Calu3 (cell line): ENCODE measurements around the gene CCP110. TPM values are rescaled to one million over a fixed set of nuclear protein-coding genes. Genes with fewer than 3 reads are reported as not detected.

ENCODE experiments used
- BruUV-seq: library from RNA; stranded (reverse); fragments of 400-500 nt; replicated peaks from 2 replicates; lab custom pipeline; 2021; lab: Mats Ljungman, UMichigan
- CTCF ChIA-PET: fragments of 300-600 bp; sonication (Branson Sonifier 250); formaldehyde crosslinking; loops from one replicate; lab custom pipeline; 2022; ENCODE audit warnings: antibody characterized with exemption; lab: Charles Lee
- DNase-seq: peaks from one replicate; pipeline ENCODE4 v3.0.0; 2022
- H3K27ac Mint-ChIP-seq: one replicate; pipeline ENCODE4 v1.8.0; 2022; ENCODE audit warnings: mixed read lengths; ENCODE audit not compliant: unreplicated experiment
- H3K27me3 Mint-ChIP-seq: one replicate; pipeline ENCODE4 v1.8.0; 2022; ENCODE audit warnings: mixed read lengths; ENCODE audit not compliant: unreplicated experiment
- H3K36me3 Mint-ChIP-seq: one replicate; pipeline ENCODE4 v1.8.0; 2022; ENCODE audit warnings: mild to moderate bottlenecking, moderate library complexity, mixed read lengths; ENCODE audit not compliant: insufficient read depth, unreplicated experiment
- H3K4me1 Mint-ChIP-seq: one replicate; pipeline ENCODE4 v1.8.0; 2022; ENCODE audit warnings: mild to moderate bottlenecking, low read depth, mixed read lengths; ENCODE audit not compliant: unreplicated experiment
- H3K4me3 Mint-ChIP-seq: one replicate; pipeline ENCODE4 v1.8.0; 2022; ENCODE audit warnings: mild to moderate bottlenecking, low read depth, moderate library complexity, mixed read lengths; ENCODE audit not compliant: unreplicated experiment
- H3K9me3 Mint-ChIP-seq: one replicate; pipeline ENCODE4 v1.8.0; 2022; ENCODE audit warnings: low read depth, mixed read lengths; ENCODE audit not compliant: unreplicated experiment
- intact Hi-C: fragments of 100-400 bp; cut with micrococcal nuclease; formaldehyde crosslinking; loops from one replicate; pipeline ENCODE4 v1.10.0; 2022; ENCODE audit not compliant: unreplicated experiment
- total RNA-seq: library from RNA; stranded (reverse); gene quantifications from 2 replicates; pipeline ENCODE4 v1.2.3, GENCODE V29; 2022
- TF ChIP-seq, protein P1 (sequence below): fragments of 200-600 bp; IDR thresholded peaks from one replicate; pipeline ENCODE4 v1.8.0; 2022; ENCODE audit warnings: antibody characterized with exemption; ENCODE audit not compliant: unreplicated experiment

The CCP110 gene
- total RNA-seq, 1 experiment from 2014 or later: 34.4 TPM

GRCh38 chr16:19582050-19582831 lies 58.5 kb downstream of the CCP110 start:
- Mint-ChIP-seq H3K27ac (no peak overlapping the region), H3K27me3 (no peaks in the 10 kb centered on the region), H3K36me3 (no peaks in the 10 kb centered on the region), H3K4me1 (peaks cover 8% of the 10 kb centered on the region), H3K9me3 (peaks cover 3% of the 10 kb centered on the region), H3K4me3 (no peak overlapping the region)
- CTCF ChIA-PET: no interaction called here
- intact Hi-C loops: loop anchor here (2.0 to 5.0 kb wide), 3 partner anchors 23 to 805 kb away; no protein-coding TSS in a partner anchor
- TF ChIP-seq, protein P1, sequence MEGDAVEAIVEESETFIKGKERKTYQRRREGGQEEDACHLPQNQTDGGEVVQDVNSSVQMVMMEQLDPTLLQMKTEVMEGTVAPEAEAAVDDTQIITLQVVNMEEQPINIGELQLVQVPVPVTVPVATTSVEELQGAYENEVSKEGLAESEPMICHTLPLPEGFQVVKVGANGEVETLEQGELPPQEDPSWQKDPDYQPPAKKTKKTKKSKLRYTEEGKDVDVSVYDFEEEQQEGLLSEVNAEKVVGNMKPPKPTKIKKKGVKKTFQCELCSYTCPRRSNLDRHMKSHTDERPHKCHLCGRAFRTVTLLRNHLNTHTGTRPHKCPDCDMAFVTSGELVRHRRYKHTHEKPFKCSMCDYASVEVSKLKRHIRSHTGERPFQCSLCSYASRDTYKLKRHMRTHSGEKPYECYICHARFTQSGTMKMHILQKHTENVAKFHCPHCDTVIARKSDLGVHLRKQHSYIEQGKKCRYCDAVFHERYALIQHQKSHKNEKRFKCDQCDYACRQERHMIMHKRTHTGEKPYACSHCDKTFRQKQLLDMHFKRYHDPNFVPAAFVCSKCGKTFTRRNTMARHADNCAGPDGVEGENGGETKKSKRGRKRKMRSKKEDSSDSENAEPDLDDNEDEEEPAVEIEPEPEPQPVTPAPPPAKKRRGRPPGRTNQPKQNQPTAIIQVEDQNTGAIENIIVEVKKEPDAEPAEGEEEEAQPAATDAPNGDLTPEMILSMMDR: no peak
- DNase-seq: no peak
- no TSS peak for BruUV-seq

DNA sequence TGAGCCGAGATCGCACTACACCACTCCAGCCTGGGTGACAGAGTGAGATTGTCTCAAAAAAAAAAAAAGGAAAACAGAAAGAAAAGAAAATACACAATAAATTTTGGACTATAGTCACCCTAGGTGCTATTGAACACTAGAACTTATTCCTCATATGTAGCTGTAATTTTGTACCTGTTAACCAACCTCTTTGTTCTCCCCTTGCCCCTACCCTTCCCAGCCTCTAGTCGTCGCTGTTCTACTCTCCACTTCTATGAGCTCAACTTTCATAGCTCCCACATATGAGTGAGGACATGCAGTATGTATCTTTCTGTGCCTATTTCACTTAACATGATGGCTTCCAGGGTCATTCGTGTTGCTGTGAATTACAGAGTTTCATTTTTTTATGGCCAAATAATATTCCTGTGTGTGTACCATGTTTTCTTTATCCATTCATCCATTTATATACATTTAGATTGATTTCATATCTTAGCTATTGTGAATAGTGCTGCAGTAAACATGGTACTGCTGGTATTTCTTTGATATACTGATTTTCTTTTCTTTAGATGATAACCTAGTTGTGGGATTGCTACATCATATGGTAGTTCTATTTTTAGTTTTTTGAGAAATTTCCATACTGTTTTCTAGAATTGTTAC lies 60.0 kb downstream of the CCP110 start:
- H3K27ac Mint-ChIP-seq: no peak overlapping the region
- no peak overlapping the region for H3K4me3 Mint-ChIP-seq
- peaks cover 8% of the 10 kb centered on the region for H3K4me1 Mint-ChIP-seq
- intact Hi-C loops: loop anchor here (2.0 to 5.0 kb wide), 3 partner anchors 25 to 804 kb away; no protein-coding TSS in a partner anchor
- H3K9me3 Mint-ChIP-seq: peaks cover 3% of the 10 kb centered on the region
- no peaks in the 10 kb centered on the region for H3K36me3 Mint-ChIP-seq
- no TSS peak for BruUV-seq
- no peaks in the 10 kb centered on the region for H3K27me3 Mint-ChIP-seq
- TF ChIP-seq, protein P1: peak; percentile 91
- peak; percentile 61 for DNase-seq
- CTCF ChIA-PET: interaction anchor here (0.6 to 1.7 kb wide), 28 partner anchors 9 to 802 kb away, joined by 3 to 43 read pairs (median 4); partner anchors contain the start of genes GPRC5B and VPS35L

- DNase-seq: no peak
- TF ChIP-seq, protein P1: no peak
- Mint-ChIP-seq H3K9me3 (no peaks in the 10 kb centered on the region), H3K4me1 (peaks cover 8% of the 10 kb centered on the region), H3K27ac (no peak overlapping the region), H3K27me3 (no peaks in the 10 kb centered on the region), H3K4me3 (no peak overlapping the region), H3K36me3 (no peaks in the 10 kb centered on the region)
- intact Hi-C loops: no loop called here
- BruUV-seq: no TSS peak
- CTCF ChIA-PET: interaction anchor here (1.2 kb wide), 1 partner anchor 10 kb away, joined by 3 read pairs; no protein-coding TSS in a partner anchor
These were observed 64.9 kb downstream of the CCP110 start for GRCh38 chr16:19588661-19589060.

DNA sequence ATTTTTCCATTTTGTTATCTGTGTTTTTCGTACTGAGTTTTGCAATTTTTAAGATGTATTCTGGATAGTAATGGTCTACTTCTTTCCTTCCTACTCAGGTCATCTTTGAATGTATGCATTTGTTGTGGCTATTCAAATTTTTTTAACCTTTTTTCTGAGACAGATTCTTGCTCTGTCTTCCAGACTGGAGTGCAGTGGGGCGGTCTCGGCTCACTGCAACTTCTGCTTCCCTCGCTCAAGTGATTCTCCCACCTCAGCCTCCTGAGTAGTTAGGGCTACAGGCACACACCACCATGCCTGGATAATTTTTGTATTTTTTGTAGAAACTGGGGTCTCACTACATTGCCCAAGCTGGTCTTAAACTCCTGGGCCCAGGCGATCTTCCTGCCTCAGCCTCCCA lies 65.4 kb downstream of the CCP110 start:
- H3K27me3 Mint-ChIP-seq: no peaks in the 10 kb centered on the region
- H3K4me1 Mint-ChIP-seq: peaks cover 8% of the 10 kb centered on the region
- no peaks in the 10 kb centered on the region for H3K9me3 Mint-ChIP-seq
- BruUV-seq: no TSS peak
- no peak overlapping the region for H3K27ac Mint-ChIP-seq
- DNase-seq: no peak
- TF ChIP-seq, protein P1: no peak
- no peak overlapping the region for H3K4me3 Mint-ChIP-seq
- no peaks in the 10 kb centered on the region for H3K36me3 Mint-ChIP-seq
- intact Hi-C loops: no loop called here
- CTCF ChIA-PET: interaction anchor here (1.2 kb wide), 1 partner anchor 10 kb away, joined by 3 read pairs; no protein-coding TSS in a partner anchor
